ENCODE results near the gene ATRIP.

DNA sequence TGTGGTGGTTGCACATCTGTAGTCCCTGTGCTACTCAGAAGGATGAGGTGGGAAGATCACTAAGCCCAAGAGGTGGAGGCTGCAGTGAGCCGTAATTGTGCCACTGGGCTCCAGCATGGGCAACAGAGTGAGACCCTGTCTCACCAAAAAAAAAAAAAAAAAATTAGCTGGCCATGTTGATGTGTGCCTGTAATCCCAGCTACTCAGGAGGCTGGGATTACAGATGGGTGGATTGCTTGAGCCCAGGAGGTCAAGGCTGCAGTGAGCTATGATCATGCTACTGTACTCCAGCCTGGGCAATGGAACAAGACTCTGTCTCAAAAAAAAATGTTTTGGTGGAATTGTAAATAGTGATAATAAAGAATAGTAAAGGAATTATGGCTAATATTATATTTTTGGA is 9.9 kb downstream of the ATRIP start:
- TF ChIP-seq, protein P1, sequence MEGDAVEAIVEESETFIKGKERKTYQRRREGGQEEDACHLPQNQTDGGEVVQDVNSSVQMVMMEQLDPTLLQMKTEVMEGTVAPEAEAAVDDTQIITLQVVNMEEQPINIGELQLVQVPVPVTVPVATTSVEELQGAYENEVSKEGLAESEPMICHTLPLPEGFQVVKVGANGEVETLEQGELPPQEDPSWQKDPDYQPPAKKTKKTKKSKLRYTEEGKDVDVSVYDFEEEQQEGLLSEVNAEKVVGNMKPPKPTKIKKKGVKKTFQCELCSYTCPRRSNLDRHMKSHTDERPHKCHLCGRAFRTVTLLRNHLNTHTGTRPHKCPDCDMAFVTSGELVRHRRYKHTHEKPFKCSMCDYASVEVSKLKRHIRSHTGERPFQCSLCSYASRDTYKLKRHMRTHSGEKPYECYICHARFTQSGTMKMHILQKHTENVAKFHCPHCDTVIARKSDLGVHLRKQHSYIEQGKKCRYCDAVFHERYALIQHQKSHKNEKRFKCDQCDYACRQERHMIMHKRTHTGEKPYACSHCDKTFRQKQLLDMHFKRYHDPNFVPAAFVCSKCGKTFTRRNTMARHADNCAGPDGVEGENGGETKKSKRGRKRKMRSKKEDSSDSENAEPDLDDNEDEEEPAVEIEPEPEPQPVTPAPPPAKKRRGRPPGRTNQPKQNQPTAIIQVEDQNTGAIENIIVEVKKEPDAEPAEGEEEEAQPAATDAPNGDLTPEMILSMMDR (conservative IDR thresholded peaks at IDR 0.05; ENCODE audit: low read depth, low read length), result no peak
- no peak for TF ChIP-seq EZH2 (IDR thresholded peaks at IDR 0.05; ENCODE audit: low read length, unreplicated experiment)

Measured in PC-3 (cell line).